Activated CD8-positive, alpha-beta T cell treated with anti-CD3 and anti-CD28 coated beads for 36 hours (primary cell): Measurements from ENCODE around the gene RUFY3. TPM values are rescaled to one million over a fixed set of nuclear protein-coding genes. Genes with fewer than 3 reads are reported as not detected.

Experiments used
- ATAC-seq: fragments of 200-7000 bp; cut with Tn5 transposase; one replicate; pipeline ENCODE4 v1.10.0; 2021; ENCODE audit warnings: mild to moderate bottlenecking, moderate library complexity
- CTCF ChIA-PET: fragments of 350-600 bp; sonication (Branson Sonifier 250); formaldehyde crosslinking; loops from one replicate; lab custom pipeline; 2021; ENCODE audit warnings: antibody characterized with exemption; lab: Charles Lee
- POLR2A ChIA-PET: fragments of 350-600 bp; sonication (Branson Sonifier 250); formaldehyde crosslinking; loops from one replicate; lab custom pipeline; 2021; ENCODE audit warnings: antibody characterized with exemption; lab: Charles Lee
- DNase-seq: peaks from one replicate; pipeline ENCODE4 v3.0.0-alpha.2; 2020
- H3K27ac Mint-ChIP-seq: one replicate; pipeline ENCODE4 v1.8.0; 2021; ENCODE audit warnings: mild to moderate bottlenecking, mixed read lengths
- H3K27me3 Mint-ChIP-seq: one replicate; pipeline ENCODE4 v1.8.0; 2021; ENCODE audit warnings: mixed read lengths
- H3K36me3 Mint-ChIP-seq: one replicate; pipeline ENCODE4 v1.8.0; 2021; ENCODE audit warnings: low read depth, mixed read lengths
- H3K4me1 Mint-ChIP-seq: one replicate; pipeline ENCODE4 v1.8.0; 2021; ENCODE audit warnings: low read depth, mixed read lengths
- H3K4me3 Mint-ChIP-seq: one replicate; pipeline ENCODE4 v1.8.0; 2021; ENCODE audit warnings: mild to moderate bottlenecking, moderate library complexity, mixed read lengths
- H3K9me3 Mint-ChIP-seq: one replicate; pipeline ENCODE4 v1.8.0; 2021; ENCODE audit warnings: mixed read lengths
- intact Hi-C: fragments of 100-400 bp; cut with micrococcal nuclease; formaldehyde crosslinking; loops from one replicate; pipeline ENCODE4 v1.10.0; 2022
- total RNA-seq, 2 experiments: library from RNA; stranded (reverse); gene quantifications; one replicate each; pipeline ENCODE4 v1.2.3, GENCODE V29; 2021
- TF ChIP-seq, protein P1 (sequence below): fragments of 200-600 bp; IDR thresholded peaks from one replicate; pipeline ENCODE4 v1.8.0; 2022; ENCODE audit warnings: antibody characterized with exemption, mild to moderate bottlenecking

RUFY3 gene
- total RNA-seq, 2 experiments from 2014 or later = 13.6 to 17.5 TPM

DNA sequence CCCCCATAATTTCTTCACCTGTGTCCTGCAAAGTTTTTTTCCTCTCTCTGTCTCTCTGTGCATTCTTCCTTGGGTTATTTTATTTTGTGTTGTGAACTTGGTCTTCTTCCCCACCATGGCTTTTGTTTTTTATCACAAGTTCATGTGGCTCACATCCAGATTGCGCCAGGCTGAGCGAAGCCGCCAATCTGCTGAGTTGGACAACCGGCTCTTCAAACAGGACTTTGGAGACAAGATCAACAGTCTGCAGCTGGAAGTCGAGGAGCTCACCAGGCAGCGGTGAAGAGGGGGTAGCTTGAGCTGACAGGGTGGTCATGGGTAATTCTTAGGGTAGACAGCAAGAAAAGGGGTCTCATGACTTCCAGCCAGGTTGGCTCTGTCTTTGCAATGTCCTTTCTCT, 71.9 kb downstream of the RUFY3 start:
- H3K36me3 Mint-ChIP-seq = peaks cover 13% of the 10 kb centered on the region
- H3K27ac Mint-ChIP-seq = no peak overlapping the region
- ATAC-seq (no peak), DNase-seq (no peak)
- no peaks in the 10 kb centered on the region for H3K4me1 Mint-ChIP-seq
- H3K9me3 Mint-ChIP-seq = no peaks in the 10 kb centered on the region
- ChIA-PET POLR2A (interaction anchor here (0.7 kb wide), 1 partner anchor 145 kb away, joined by 3 read pairs; no protein-coding TSS in a partner anchor), CTCF (no interaction called here)
- no peak overlapping the region for H3K4me3 Mint-ChIP-seq
- intact Hi-C loops = no loop called here
- H3K27me3 Mint-ChIP-seq = no peaks in the 10 kb centered on the region
- TF ChIP-seq, protein P1, sequence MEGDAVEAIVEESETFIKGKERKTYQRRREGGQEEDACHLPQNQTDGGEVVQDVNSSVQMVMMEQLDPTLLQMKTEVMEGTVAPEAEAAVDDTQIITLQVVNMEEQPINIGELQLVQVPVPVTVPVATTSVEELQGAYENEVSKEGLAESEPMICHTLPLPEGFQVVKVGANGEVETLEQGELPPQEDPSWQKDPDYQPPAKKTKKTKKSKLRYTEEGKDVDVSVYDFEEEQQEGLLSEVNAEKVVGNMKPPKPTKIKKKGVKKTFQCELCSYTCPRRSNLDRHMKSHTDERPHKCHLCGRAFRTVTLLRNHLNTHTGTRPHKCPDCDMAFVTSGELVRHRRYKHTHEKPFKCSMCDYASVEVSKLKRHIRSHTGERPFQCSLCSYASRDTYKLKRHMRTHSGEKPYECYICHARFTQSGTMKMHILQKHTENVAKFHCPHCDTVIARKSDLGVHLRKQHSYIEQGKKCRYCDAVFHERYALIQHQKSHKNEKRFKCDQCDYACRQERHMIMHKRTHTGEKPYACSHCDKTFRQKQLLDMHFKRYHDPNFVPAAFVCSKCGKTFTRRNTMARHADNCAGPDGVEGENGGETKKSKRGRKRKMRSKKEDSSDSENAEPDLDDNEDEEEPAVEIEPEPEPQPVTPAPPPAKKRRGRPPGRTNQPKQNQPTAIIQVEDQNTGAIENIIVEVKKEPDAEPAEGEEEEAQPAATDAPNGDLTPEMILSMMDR = no peak

DNA sequence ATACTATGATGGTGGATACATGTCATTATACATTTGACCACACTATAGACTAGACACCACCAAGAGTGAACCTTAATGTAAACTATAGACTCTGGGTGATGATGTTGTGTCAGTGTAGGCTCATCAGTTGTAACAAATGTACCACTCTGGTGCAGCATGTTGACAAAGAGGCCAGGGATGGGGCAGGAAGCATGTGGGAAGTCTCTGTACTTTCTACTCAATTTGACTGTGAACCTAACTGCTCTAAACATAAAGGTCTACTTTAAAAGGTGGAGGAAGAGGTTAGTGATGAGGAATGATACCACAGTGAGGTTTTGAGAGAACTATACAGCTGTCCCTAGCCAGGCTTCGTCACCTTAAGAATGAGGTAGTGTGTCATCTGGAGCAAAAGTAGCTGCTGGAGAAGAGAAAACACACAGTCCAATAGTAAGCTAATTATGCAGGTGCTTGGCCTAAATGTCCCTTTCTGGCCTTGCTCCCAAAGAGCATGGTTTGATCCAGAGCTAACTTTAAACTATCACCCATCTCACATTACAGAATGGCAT, 79.6 kb downstream of the RUFY3 start:
- ChIA-PET POLR2A (interaction anchor here (1.7 kb wide), 1 partner anchor 37 kb away, joined by 5 read pairs; no protein-coding TSS in a partner anchor), CTCF (no interaction called here)
- intact Hi-C loops = no loop called here
- H3K4me3 Mint-ChIP-seq = no peak overlapping the region
- TF ChIP-seq, protein P1 = no peak
- no peaks in the 10 kb centered on the region for H3K9me3 Mint-ChIP-seq
- DNase-seq = peak; percentile 45
- H3K4me1 Mint-ChIP-seq = peaks cover 20% of the 10 kb centered on the region
- peak; percentile 94 for ATAC-seq
- H3K27ac Mint-ChIP-seq = peak overlapping the region; percentile 16
- H3K36me3 Mint-ChIP-seq = peaks cover 5% of the 10 kb centered on the region
- no peaks in the 10 kb centered on the region for H3K27me3 Mint-ChIP-seq

DNA sequence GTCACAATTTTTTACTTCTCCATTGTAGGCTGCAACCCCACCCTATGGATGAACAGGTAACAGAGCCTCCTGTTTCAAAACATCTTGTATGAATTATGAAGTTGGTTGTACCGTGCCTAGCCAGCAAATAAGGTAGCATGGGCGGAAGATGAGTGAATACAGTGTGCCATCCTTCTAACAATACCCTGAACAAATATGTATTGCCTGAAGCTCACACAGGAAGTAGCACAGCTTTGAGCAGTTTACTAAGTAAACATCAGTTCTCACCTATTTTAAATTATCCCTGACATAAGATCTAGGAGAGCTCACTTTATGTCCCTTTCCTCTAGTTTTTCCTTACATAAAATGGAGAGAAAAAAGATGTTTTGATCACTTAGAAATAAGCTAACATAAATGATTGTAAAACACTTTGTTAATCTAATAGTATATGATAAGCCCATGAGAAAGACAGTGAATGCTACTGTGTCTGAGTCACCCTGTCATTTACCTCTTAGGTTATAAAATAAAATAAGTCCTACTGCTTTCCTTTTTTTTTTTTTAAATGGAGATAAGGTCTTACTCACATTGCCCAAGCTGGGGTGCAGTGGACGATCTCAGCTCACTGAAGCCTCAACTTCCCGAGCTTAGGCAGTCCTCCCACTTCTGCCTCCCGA, 81.3 kb downstream of the RUFY3 start:
- intact Hi-C loops = no loop called here
- ChIA-PET CTCF (interaction anchor here (1.5 kb wide), 1 partner anchor 97 kb away, joined by 5 read pairs; no protein-coding TSS in a partner anchor), POLR2A (interaction anchor here (0.7 to 1.7 kb wide), 2 partner anchors 36 to 63 kb away, joined by 3 to 5 read pairs; no protein-coding TSS in a partner anchor)
- TF ChIP-seq, protein P1 = no peak
- Mint-ChIP-seq H3K36me3 (no peaks in the 10 kb centered on the region), H3K4me1 (peaks cover 20% of the 10 kb centered on the region), H3K27me3 (no peaks in the 10 kb centered on the region), H3K9me3 (no peaks in the 10 kb centered on the region), H3K27ac (no peak overlapping the region), H3K4me3 (no peak overlapping the region)
- DNase-seq (no peak), ATAC-seq (no peak)

DNA sequence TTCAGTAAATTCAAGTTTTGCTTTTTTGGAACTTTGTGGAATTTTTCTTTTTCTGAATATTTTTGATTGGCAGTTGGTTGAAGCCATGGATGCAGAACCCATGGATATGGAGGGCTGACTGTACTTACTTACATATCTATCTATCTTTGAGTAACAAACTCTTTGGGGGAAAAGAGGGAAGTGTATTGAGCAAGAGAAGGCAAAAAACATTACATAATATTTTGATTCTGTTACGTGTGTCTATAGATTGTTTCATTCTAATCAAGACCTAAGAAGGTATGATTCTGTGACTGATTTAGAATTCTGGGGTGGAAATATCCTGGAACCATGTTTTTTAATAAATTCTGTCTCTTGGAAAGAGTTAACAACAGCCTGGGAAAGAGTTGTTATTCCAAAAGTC, 86.4 kb downstream of the RUFY3 start:
- Mint-ChIP-seq H3K27ac (no peak overlapping the region), H3K4me3 (no peak overlapping the region), H3K4me1 (no peaks in the 10 kb centered on the region), H3K36me3 (no peaks in the 10 kb centered on the region), H3K9me3 (no peaks in the 10 kb centered on the region), H3K27me3 (no peaks in the 10 kb centered on the region)
- ATAC-seq = no peak
- TF ChIP-seq, protein P1 = no peak
- DNase-seq = no peak
- CTCF ChIA-PET = interaction anchor here (0.6 kb wide), 1 partner anchor 188 kb away, joined by 3 read pairs; no protein-coding TSS in a partner anchor
- intact Hi-C loops = no loop called here
- POLR2A ChIA-PET = no interaction called here

DNA sequence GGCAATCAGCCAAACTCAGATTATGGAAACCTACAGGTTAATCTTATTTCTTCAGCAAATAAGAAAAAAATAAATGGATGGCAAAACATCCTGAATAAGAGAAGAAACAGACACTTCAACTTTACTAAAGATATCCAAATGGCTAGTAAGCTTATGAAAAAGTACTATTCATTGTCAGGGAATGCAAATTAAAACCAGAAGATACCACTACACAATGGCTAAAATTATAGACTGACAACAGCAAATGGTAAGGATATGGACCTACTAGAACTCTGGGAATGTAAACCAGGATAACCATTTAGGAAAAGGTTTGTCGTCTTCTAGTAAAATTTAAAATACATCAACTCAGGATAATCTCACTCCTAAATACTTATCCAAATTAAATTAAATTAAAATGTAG, 93.6 kb downstream of the RUFY3 start:
- peaks cover 25% of the 10 kb centered on the region for H3K36me3 Mint-ChIP-seq
- ChIA-PET CTCF (no interaction called here), POLR2A (interaction anchor here (1.1 kb wide), 2 partner anchors 15 to 16 kb away, joined by 3 read pairs; no protein-coding TSS in a partner anchor)
- peaks cover 17% of the 10 kb centered on the region for H3K4me1 Mint-ChIP-seq
- intact Hi-C loops = no loop called here
- TF ChIP-seq, protein P1 = no peak
- H3K27ac Mint-ChIP-seq = no peak overlapping the region
- ATAC-seq = no peak
- H3K9me3 Mint-ChIP-seq = no peaks in the 10 kb centered on the region
- no peak for DNase-seq
- H3K27me3 Mint-ChIP-seq = no peaks in the 10 kb centered on the region
- no peak overlapping the region for H3K4me3 Mint-ChIP-seq
